ENCODE results near the gene SGSM1. TPM values are rescaled to one million over a fixed set of nuclear protein-coding genes. Genes with fewer than 3 reads are reported as not detected.

The SGSM1 gene
- total RNA-seq, 2 experiments from 2014 or later: 0.13 TPM; not detected in 1

GRCh38 chr22:24962094-24962493, 156.1 kb downstream of the SGSM1 start:
- Mint-ChIP-seq H3K9me3 (no peaks in the 10 kb centered on the region), H3K4me3 (no peak overlapping the region), H3K27me3 (no peaks in the 10 kb centered on the region), H3K27ac (no peak overlapping the region), H3K36me3 (ENCODE audit: low read depth) (no peaks in the 10 kb centered on the region), H3K4me1 (ENCODE audit: low read depth) (no peaks in the 10 kb centered on the region)
- intact Hi-C loops (cut with micrococcal nuclease): no loop called here
- POLR2A ChIA-PET: no interaction called here
- no peak for TF ChIP-seq CTCF (IDR thresholded peaks at IDR 0.05)
- CTCF ChIA-PET: interaction anchor here (0.9 to 1.5 kb wide), 3 partner anchors 10 to 89 kb away, joined by 3 to 5 read pairs (median 3); partner anchors contain the start of gene KIAA1671
- ATAC-seq (no peak), DNase-seq (no peak)

- H3K36me3 Mint-ChIP-seq (ENCODE audit: low read depth): no peaks in the 10 kb centered on the region
- intact Hi-C loops (cut with micrococcal nuclease): no loop called here
- ChIA-PET POLR2A (no interaction called here), CTCF (interaction anchor here (0.9 to 1.5 kb wide), 3 partner anchors 10 to 86 kb away, joined by 3 to 5 read pairs (median 3); partner anchors contain the start of gene KIAA1671)
- no peak overlapping the region for H3K27ac Mint-ChIP-seq
- DNase-seq (no peak), ATAC-seq (no peak)
- TF ChIP-seq CTCF (IDR thresholded peaks at IDR 0.05): no peak
- H3K9me3 Mint-ChIP-seq: no peaks in the 10 kb centered on the region
- H3K4me1 Mint-ChIP-seq (ENCODE audit: low read depth): no peaks in the 10 kb centered on the region
- no peak overlapping the region for H3K4me3 Mint-ChIP-seq
- H3K27me3 Mint-ChIP-seq: no peaks in the 10 kb centered on the region
Observed at GRCh38 chr22:24962835-24963234, 156.8 kb downstream of the SGSM1 start.

GRCh38 chr22:24964441-24964840, 158.4 kb downstream of the SGSM1 start:
- Mint-ChIP-seq H3K9me3 (no peaks in the 10 kb centered on the region), H3K27me3 (no peaks in the 10 kb centered on the region), H3K36me3 (ENCODE audit: low read depth) (no peaks in the 10 kb centered on the region), H3K4me1 (ENCODE audit: low read depth) (no peaks in the 10 kb centered on the region), H3K27ac (no peak overlapping the region), H3K4me3 (no peak overlapping the region)
- ATAC-seq (no peak), DNase-seq (no peak)
- ChIA-PET POLR2A (no interaction called here), CTCF (no interaction called here)
- intact Hi-C loops (cut with micrococcal nuclease): no loop called here
- no peak for TF ChIP-seq CTCF (IDR thresholded peaks at IDR 0.05)

- POLR2A ChIA-PET: no interaction called here
- intact Hi-C loops (cut with micrococcal nuclease): no loop called here
- Mint-ChIP-seq H3K27ac (no peak overlapping the region), H3K4me1 (ENCODE audit: low read depth) (no peaks in the 10 kb centered on the region), H3K27me3 (no peaks in the 10 kb centered on the region), H3K36me3 (ENCODE audit: low read depth) (no peaks in the 10 kb centered on the region), H3K4me3 (no peak overlapping the region), H3K9me3 (no peaks in the 10 kb centered on the region)
- no peak for TF ChIP-seq CTCF (IDR thresholded peaks at IDR 0.05)
- no peak for ATAC-seq
- CTCF ChIA-PET: interaction anchor here (0.8 kb wide), 1 partner anchor 83 kb away, joined by 3 read pairs; no protein-coding TSS in a partner anchor
- DNase-seq: no peak
Observed at GRCh38 chr22:24965822-24966626, 160.0 kb downstream of the SGSM1 start.

GRCh38 chr22:24968066-24968561, 162.1 kb downstream of the SGSM1 start:
- no peak overlapping the region for H3K4me3 Mint-ChIP-seq
- ChIA-PET CTCF (no interaction called here), POLR2A (no interaction called here)
- intact Hi-C loops (cut with micrococcal nuclease): no loop called here
- no peak overlapping the region for H3K27ac Mint-ChIP-seq
- H3K36me3 Mint-ChIP-seq (ENCODE audit: low read depth): no peaks in the 10 kb centered on the region
- TF ChIP-seq CTCF (IDR thresholded peaks at IDR 0.05): no peak
- DNase-seq (no peak), ATAC-seq (no peak)
- no peaks in the 10 kb centered on the region for H3K4me1 Mint-ChIP-seq (ENCODE audit: low read depth)
- H3K27me3 Mint-ChIP-seq: no peaks in the 10 kb centered on the region
- H3K9me3 Mint-ChIP-seq: no peaks in the 10 kb centered on the region

Measured in activated CD8-positive, alpha-beta T cell treated with anti-CD3 and anti-CD28 coated beads for 36 hours (primary cell).